H9 (cell line): ENCODE results near the gene OGG1. TPM values are rescaled to one million over a fixed set of nuclear protein-coding genes. Genes with fewer than 3 reads are reported as not detected.

ENCODE experiments used
- DNase-seq: peaks from one replicate; pipeline ENCODE4 v3.0.0-alpha.2; 2017
- H2AFZ ChIP-seq: one replicate; pipeline ENCODE4 v1.6.1; 2013; ENCODE audit warnings: mild to moderate bottlenecking, low read length, control low read depth, moderate library complexity
- H2AK5ac ChIP-seq: 2 replicates; pipeline ENCODE4 v1.6.1; 2013; ENCODE audit warnings: low read length, control low read depth, mixed read lengths; ENCODE audit not compliant: insufficient read length
- H2BK120ac ChIP-seq: one replicate; pipeline ENCODE4 v1.6.1; 2013; ENCODE audit warnings: low read depth, mild to moderate bottlenecking, low read length, control low read depth, inconsistent platforms; ENCODE audit not compliant: poor library complexity, severe bottlenecking
- H2BK12ac ChIP-seq: 2 replicates; pipeline ENCODE4 v1.6.1; 2013; ENCODE audit warnings: low read length, control low read depth, mixed read lengths, low read depth; ENCODE audit not compliant: insufficient read length
- H2BK15ac ChIP-seq: 2 replicates; pipeline ENCODE4 v1.6.1; 2013; ENCODE audit warnings: low read depth, low read length, control low read depth
- H2BK20ac ChIP-seq: one replicate; pipeline ENCODE4 v1.6.1; 2013; ENCODE audit warnings: low read depth, mild to moderate bottlenecking, low read length, control low read depth, inconsistent platforms; ENCODE audit not compliant: poor library complexity, severe bottlenecking
- H2BK5ac ChIP-seq: 2 replicates; pipeline ENCODE4 v1.6.1; 2013; ENCODE audit warnings: low read length, control low read depth, mixed read lengths; ENCODE audit not compliant: insufficient read length
- H3K14ac ChIP-seq: 2 replicates; pipeline ENCODE4 v1.6.1; 2013; ENCODE audit warnings: low read length, control low read depth; ENCODE audit not compliant: insufficient read depth
- H3K18ac ChIP-seq: 2 replicates; pipeline ENCODE4 v1.6.1; 2013; ENCODE audit warnings: low read depth, mild to moderate bottlenecking, mixed read lengths, low read length, control low read depth; ENCODE audit not compliant: insufficient read length
- H3K23ac ChIP-seq: 2 replicates; pipeline ENCODE4 v1.6.1; 2013; ENCODE audit warnings: low read length, control low read depth, mixed read lengths, low read depth; ENCODE audit not compliant: insufficient read length
- H3K23me2 ChIP-seq: 2 replicates; pipeline ENCODE4 v1.6.1; 2013; ENCODE audit warnings: low read depth, mild to moderate bottlenecking, mixed read lengths, low read length, control low read depth; ENCODE audit not compliant: insufficient read length, poor library complexity, severe bottlenecking
- H3K27ac ChIP-seq: 2 replicates; pipeline ENCODE4 v1.5.1; 2013; ENCODE audit warnings: low read length, control low read depth, mixed read lengths, low read depth; ENCODE audit not compliant: insufficient read length
- H3K27me3 ChIP-seq: 2 replicates; pipeline ENCODE4 v1.6.1; 2013; ENCODE audit warnings: low read length, control low read depth, inconsistent platforms; ENCODE audit not compliant: insufficient read depth
- H3K4ac ChIP-seq: 2 replicates; pipeline ENCODE4 v1.6.1; 2013; ENCODE audit warnings: low read depth, mild to moderate bottlenecking, control low read depth, inconsistent platforms, low read length, moderate library complexity
- H3K4me1 ChIP-seq: 2 replicates; pipeline ENCODE4 v1.6.1; 2013; ENCODE audit warnings: low read length, control low read depth, inconsistent platforms; ENCODE audit not compliant: insufficient read depth
- H3K4me2 ChIP-seq: 2 replicates; pipeline ENCODE4 v1.6.1; 2013; ENCODE audit warnings: low read length, control low read depth, mixed read lengths; ENCODE audit not compliant: insufficient read length, insufficient read depth
- H3K56ac ChIP-seq: 2 replicates; pipeline ENCODE4 v1.6.1; 2013; ENCODE audit warnings: low read depth, mild to moderate bottlenecking, mixed read lengths, low read length, control low read depth; ENCODE audit not compliant: insufficient read length
- H3K79me1 ChIP-seq: 2 replicates; pipeline ENCODE4 v1.6.1; 2013; ENCODE audit warnings: low read depth, mild to moderate bottlenecking, moderate library complexity, low read length, control low read depth, inconsistent platforms; ENCODE audit not compliant: insufficient read depth, poor library complexity, severe bottlenecking
- H3K79me2 ChIP-seq: 2 replicates; pipeline ENCODE4 v1.6.1; 2013; ENCODE audit warnings: low read length, control low read depth, inconsistent platforms; ENCODE audit not compliant: insufficient read depth
- H3K9ac ChIP-seq: 2 replicates; pipeline ENCODE4 v1.6.1; 2013; ENCODE audit warnings: low read length, control low read depth, mixed read lengths; ENCODE audit not compliant: insufficient read length; ENCODE audit errors: extremely low read depth
- H3K9me3 ChIP-seq: one replicate; pipeline ENCODE4 v1.6.1; 2013; ENCODE audit warnings: low read depth, low read length, inconsistent platforms; ENCODE audit not compliant: control insufficient read depth
- H3T11ph ChIP-seq: one replicate; pipeline ENCODE4 v1.6.1; 2013; ENCODE audit warnings: mild to moderate bottlenecking, low read length, control low read depth, inconsistent platforms
- H4K20me1 ChIP-seq: one replicate; pipeline ENCODE4 v1.6.1; 2013; ENCODE audit not compliant: control insufficient read depth, insufficient read length, insufficient read depth
- H4K5ac ChIP-seq: 2 replicates; pipeline ENCODE4 v1.6.1; 2013; ENCODE audit warnings: low read depth, mild to moderate bottlenecking, mixed read lengths, low read length, control low read depth; ENCODE audit not compliant: insufficient read length
- H4K8ac ChIP-seq: replicated peaks from 2 replicates; pipeline ENCODE4 v1.6.1; 2013; ENCODE audit warnings: low read length, control low read depth, mixed read lengths, low read depth; ENCODE audit not compliant: insufficient read length
- H4K91ac ChIP-seq: 2 replicates; pipeline ENCODE4 v1.6.1; 2013; ENCODE audit warnings: low read depth, mild to moderate bottlenecking, moderate library complexity, mixed read lengths, low read length, control low read depth; ENCODE audit not compliant: insufficient read length
- H3K27ac Mint-ChIP-seq, 3 experiments: 2 replicates in 2 of 3; 3 replicates in 1 of 3; pipeline ENCODE4 v1.8.0; 2020 to 2021; ENCODE audit warnings: mixed read lengths in 3 of 3, mild to moderate bottlenecking in 1 of 3, moderate library complexity in 1 of 3
- H3K27me3 Mint-ChIP-seq: 2 replicates; pipeline ENCODE4 v1.8.0; 2021; ENCODE audit warnings: low read depth, mild to moderate bottlenecking, moderate library complexity, mixed read lengths
- H3K36me3 Mint-ChIP-seq, 3 experiments: 2 replicates in 2 of 3; 3 replicates in 1 of 3; pipeline ENCODE4 v1.8.0; 2020 to 2021; ENCODE audit warnings: low read depth in 3 of 3, mixed read lengths in 3 of 3; ENCODE audit not compliant: insufficient read depth in 1 of 3
- H3K4me1 Mint-ChIP-seq, 2 experiments: 2 replicates each; pipeline ENCODE4 v1.8.0; 2020; ENCODE audit warnings: mixed read lengths in 2 of 2
- H3K4me3 Mint-ChIP-seq, 2 experiments: 2 replicates in 1 of 2; 3 replicates in 1 of 2; pipeline ENCODE4 v1.8.0; 2020 to 2021; ENCODE audit warnings: mild to moderate bottlenecking in 2 of 2, mixed read lengths in 2 of 2, moderate library complexity in 1 of 2
- H3K9me3 Mint-ChIP-seq, 2 experiments: 2 replicates in 1 of 2; 3 replicates in 1 of 2; pipeline ENCODE4 v1.8.0; 2020; ENCODE audit warnings: mild to moderate bottlenecking in 2 of 2, mixed read lengths in 2 of 2, moderate library complexity in 1 of 2
- WGBS: extraction: QIAGEN DNeasy Blood & Tissue Kit; methylation state at CpG from one replicate; pipeline ENCODE4 v1.1.7; 2013; ENCODE audit warnings: missing lambda C conversion rate, low lambda C conversion rate, mixed read lengths; ENCODE audit not compliant: insufficient read length; ENCODE audit errors: extremely low coverage; 5-methylcytosine and 5-hydroxymethylcytosine counted together
- total RNA-seq: library from RNA; stranded (reverse); gene quantifications from 2 replicates; pipeline ENCODE4 v1.2.1, GENCODE V29; 2021
- TF ChIP-seq, protein P1 (sequence below): fragments of 200-600 bp; sonication (generic); conservative IDR thresholded peaks from 3 replicates; pipeline ENCODE4 v1.8.0; 2021; ENCODE audit warnings: antibody characterized with exemption, mild to moderate bottlenecking

The OGG1 gene
- total RNA-seq, 1 experiment from 2014 or later: 43.4 TPM

- TF ChIP-seq, protein P1, sequence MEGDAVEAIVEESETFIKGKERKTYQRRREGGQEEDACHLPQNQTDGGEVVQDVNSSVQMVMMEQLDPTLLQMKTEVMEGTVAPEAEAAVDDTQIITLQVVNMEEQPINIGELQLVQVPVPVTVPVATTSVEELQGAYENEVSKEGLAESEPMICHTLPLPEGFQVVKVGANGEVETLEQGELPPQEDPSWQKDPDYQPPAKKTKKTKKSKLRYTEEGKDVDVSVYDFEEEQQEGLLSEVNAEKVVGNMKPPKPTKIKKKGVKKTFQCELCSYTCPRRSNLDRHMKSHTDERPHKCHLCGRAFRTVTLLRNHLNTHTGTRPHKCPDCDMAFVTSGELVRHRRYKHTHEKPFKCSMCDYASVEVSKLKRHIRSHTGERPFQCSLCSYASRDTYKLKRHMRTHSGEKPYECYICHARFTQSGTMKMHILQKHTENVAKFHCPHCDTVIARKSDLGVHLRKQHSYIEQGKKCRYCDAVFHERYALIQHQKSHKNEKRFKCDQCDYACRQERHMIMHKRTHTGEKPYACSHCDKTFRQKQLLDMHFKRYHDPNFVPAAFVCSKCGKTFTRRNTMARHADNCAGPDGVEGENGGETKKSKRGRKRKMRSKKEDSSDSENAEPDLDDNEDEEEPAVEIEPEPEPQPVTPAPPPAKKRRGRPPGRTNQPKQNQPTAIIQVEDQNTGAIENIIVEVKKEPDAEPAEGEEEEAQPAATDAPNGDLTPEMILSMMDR: peak; percentile 74
- no peaks in the 10 kb centered on the region for H4K20me1 ChIP-seq
- H3K4me2 ChIP-seq: no peak overlapping the region
- H3K27ac Mint-ChIP-seq: no peak overlapping the region
- no peak overlapping the region for H2BK120ac ChIP-seq
- no peak overlapping the region for H3K23ac ChIP-seq
- no peaks in the 10 kb centered on the region for H3K9me3 Mint-ChIP-seq
- H3K4ac ChIP-seq: no peak overlapping the region
- no peak overlapping the region for H3T11ph ChIP-seq
- H4K91ac ChIP-seq: no peak overlapping the region
- H3K4me1 ChIP-seq: no peaks in the 10 kb centered on the region
- no peak overlapping the region for H2BK5ac ChIP-seq
- H2BK15ac ChIP-seq: no peak overlapping the region
- no peak for DNase-seq
- no peak overlapping the region for H3K14ac ChIP-seq
- no peak overlapping the region for H2AFZ ChIP-seq
- no peak overlapping the region for H2BK20ac ChIP-seq
- no CpG with 5 or more reads among the region's 13 CpGs for WGBS
- peaks cover 4% of the 10 kb centered on the region in 2 experiments; a peak in 3 of 4 replicates for H3K4me1 Mint-ChIP-seq
- H2BK12ac ChIP-seq: no peak overlapping the region
- H3K56ac ChIP-seq: no peak overlapping the region
- no peaks in the 10 kb centered on the region for H3K23me2 ChIP-seq
- H3K18ac ChIP-seq: no peak overlapping the region
- no peak overlapping the region for H4K5ac ChIP-seq
- H3K79me2 ChIP-seq: no peaks in the 10 kb centered on the region
- H3K9me3 ChIP-seq: no peaks in the 10 kb centered on the region
- no peak overlapping the region for H2AK5ac ChIP-seq
- peaks cover 28 to 73% (median 72%) of the 10 kb centered on the region in 3 experiments; a peak in 6 of 7 replicates for H3K36me3 Mint-ChIP-seq
- no peak overlapping the region for H4K8ac ChIP-seq
- no peaks in the 10 kb centered on the region for H3K79me1 ChIP-seq
- H3K27ac ChIP-seq: no peak overlapping the region
- no peak overlapping the region for H3K4me3 Mint-ChIP-seq
- H3K27me3 Mint-ChIP-seq: no peaks in the 10 kb centered on the region
- no peaks in the 10 kb centered on the region for H3K27me3 ChIP-seq
- H3K9ac ChIP-seq: no peak overlapping the region
Observed at GRCh38 chr3:9786825-9787669, 37.3 kb downstream of the OGG1 start.
